LHCN-M2 (cell line): ENCODE measurements around the gene DAO. TPM values are rescaled to one million over a fixed set of nuclear protein-coding genes. Genes with fewer than 3 reads are reported as not detected.
"Not testable (repeated sequence)": the region's sequence is repeated elsewhere in the genome, so short reads cannot be mapped to it uniquely, and the experiment has no call there.

Source experiments
- DNase-seq: peaks from one replicate; pipeline ENCODE4 v3.0.0-alpha.2; 2012; ENCODE audit warnings: low read depth
- polyA plus RNA-seq: library from polyadenylated mRNA; unstranded; fragments of >200 nt; gene quantifications from one replicate; pipeline ENCODE4 v1.2.1, GENCODE V29; 2012; ENCODE audit warnings: missing spikeins
- total RNA-seq: library from RNA; depleted of rRNA; stranded (reverse); fragments of >200 nt; gene quantifications from 2 replicates; pipeline ENCODE4 v1.2.3, GENCODE V29; 2014; rRNA removed

DAO gene
- not detected in 2 replicates for total RNA-seq
- polyA plus RNA-seq: not detected

- no peak for DNase-seq
Observed at GRCh38 chr12:108879615-108880254, at the start of gene DAO. Gene DAO (plus strand): TSS chr12:108880092. CDS start chr12:108885007, 4,915 bp downstream.

- DNase-seq: no peak
Observed at GRCh38 chr12:108831309-108831991, 48.4 kb upstream of the DAO start.

GRCh38 chr12:108832208-108832607 is 47.7 kb upstream of the DAO start:
- DNase-seq: no peak

- peak; percentile 85 for DNase-seq
Observed at GRCh38 chr12:108832730-108833354, 47.0 kb upstream of the DAO start.

- DNase-seq: peak; percentile 91
Observed at GRCh38 chr12:108833355-108833733, 46.5 kb upstream of the DAO start.

GRCh38 chr12:108833757-108834472 is 46.0 kb upstream of the DAO start:
- DNase-seq: peak; percentile 67

GRCh38 chr12:108835860-108836634 is 43.8 kb upstream of the DAO start:
- DNase-seq: no peak

- DNase-seq: no peak
Observed at GRCh38 chr12:108837239-108837638, 42.7 kb upstream of the DAO start.

GRCh38 chr12:108837680-108838079 is 42.2 kb upstream of the DAO start:
- DNase-seq: no peak

GRCh38 chr12:108838194-108839017 is 41.5 kb upstream of the DAO start:
- DNase-seq: peak; percentile 100

- DNase-seq: peak; percentile 85
Observed at GRCh38 chr12:108839018-108839889, 40.6 kb upstream of the DAO start.

GRCh38 chr12:108839890-108840230 is 40.0 kb upstream of the DAO start:
- DNase-seq: no peak

GRCh38 chr12:108840605-108841332 is 39.1 kb upstream of the DAO start:
- no peak for DNase-seq

GRCh38 chr12:108841825-108842224 is 38.1 kb upstream of the DAO start:
- DNase-seq: not testable (repeated sequence)

- DNase-seq: no peak
Observed at GRCh38 chr12:108842361-108842760, 37.5 kb upstream of the DAO start.

GRCh38 chr12:108843187-108843586 is 36.7 kb upstream of the DAO start:
- DNase-seq: no peak

GRCh38 chr12:108845696-108846095 is 34.2 kb upstream of the DAO start:
- no peak for DNase-seq

GRCh38 chr12:108846290-108846701 is 33.6 kb upstream of the DAO start:
- DNase-seq: peak; percentile 44

- DNase-seq: no peak
Observed at GRCh38 chr12:108847705-108848104, 32.2 kb upstream of the DAO start.
